ENCODE measurements around the gene AP2S1.
"Not testable (repeated sequence)": the region's sequence is repeated elsewhere in the genome, so short reads cannot be mapped to it uniquely, and the experiment has no call there.

Gene AP2S1

DNA sequence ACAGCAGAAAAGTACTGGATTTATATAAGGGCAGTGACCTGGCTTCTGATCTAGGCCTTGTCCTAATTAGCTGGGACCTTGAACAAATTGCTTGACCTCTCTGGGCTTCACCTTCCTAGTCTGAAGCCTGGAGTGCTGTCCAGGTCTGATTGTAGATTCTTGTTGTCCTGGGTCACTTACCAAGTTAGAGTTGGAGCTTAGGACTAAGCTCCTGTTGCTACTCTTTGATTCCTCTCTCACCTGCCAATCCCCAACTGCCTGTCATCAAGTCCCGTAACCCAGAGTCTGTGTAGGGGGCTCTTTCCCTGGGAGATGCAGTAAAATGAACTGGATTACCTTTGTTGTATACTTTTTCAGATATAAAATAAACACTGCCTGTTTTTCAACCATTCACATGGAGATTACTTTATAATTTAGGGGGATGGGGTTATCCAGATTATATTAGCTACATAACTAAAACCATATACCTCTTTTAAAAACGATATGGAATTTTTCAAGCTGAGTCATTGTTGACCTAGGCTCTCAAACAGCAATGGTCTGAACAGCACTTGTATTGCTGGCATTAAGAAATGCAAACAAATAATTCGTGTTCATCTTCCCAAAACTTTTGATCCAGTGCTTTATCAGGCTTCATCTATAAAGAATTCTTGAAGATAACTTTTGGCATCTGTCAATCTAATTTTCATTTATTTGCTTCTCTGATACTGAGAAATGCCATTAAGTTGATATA lies 15.9 kb upstream of the AP2S1 start:
- DNase-seq, result no peak

DNA sequence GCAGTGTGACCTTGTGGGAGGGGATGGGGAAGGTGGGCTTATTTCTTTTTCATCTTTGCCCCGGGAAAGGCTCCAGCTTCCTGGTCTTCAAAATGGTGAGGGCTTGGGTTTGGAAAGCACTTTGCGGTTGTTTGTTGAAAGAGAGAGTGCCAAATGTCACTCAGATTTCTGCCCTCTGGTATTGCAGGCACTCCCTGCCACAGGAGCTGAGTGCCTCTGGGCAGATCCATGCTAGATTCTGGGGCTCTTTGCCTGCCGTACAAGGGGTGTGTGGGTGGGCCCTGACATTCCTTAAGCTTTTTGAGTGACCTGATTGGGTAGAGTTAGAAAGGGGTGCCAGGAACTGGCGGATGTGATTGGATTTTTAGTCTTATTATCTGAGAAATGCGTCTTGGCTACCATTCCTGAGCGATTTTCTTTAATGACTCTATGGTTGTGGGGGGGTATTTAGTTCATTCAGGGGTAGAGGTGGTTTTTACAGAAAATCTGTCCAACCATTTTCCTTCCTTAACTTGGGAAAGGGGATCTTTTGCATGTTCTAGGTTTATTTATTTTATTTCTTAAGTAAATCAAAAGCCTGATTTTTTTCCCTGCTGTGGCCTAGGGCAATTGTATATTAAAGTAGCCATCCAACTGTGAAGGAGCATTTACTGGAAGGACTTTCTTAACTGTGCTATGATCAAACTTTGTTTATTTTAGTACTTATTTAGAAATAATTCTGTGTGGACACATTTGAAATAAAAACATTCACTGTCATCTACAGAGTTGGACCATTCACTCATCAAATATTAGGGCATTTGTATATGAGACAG lies 13.4 kb upstream of the AP2S1 start:
- no peak for DNase-seq

DNA sequence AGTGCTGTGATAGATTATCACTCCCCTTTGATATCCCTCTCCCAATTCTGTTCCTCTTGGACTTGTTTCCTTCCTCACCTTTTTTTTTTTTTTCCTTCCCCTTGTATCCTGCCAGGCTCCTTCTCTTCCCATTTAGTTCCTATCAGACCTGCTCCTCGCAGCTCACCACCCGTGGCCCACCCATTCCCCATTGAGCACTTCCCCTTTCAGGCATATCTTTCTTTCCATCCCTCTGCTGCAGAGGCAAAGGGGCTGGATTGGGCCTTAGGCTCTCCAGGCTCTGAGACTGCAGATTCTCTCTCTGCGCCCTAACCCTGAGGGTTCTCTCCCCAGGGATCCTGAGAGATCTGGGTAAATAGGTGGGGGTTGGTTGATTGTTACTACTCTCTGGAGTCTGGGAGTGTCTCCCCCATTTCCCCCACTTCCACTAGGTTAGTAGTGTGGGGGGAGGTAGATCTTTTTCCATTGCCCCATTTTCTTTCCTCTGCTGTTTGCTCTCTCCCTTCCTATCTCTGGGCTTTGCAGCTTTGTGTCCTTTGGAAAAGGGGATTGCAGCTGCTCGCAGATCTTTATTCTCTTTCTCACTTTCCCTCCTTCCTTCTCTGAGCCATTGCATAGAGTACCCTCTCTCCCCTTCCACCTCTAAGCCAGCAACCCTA lies 12.5 kb upstream of the AP2S1 start:
- no peak for DNase-seq

DNA sequence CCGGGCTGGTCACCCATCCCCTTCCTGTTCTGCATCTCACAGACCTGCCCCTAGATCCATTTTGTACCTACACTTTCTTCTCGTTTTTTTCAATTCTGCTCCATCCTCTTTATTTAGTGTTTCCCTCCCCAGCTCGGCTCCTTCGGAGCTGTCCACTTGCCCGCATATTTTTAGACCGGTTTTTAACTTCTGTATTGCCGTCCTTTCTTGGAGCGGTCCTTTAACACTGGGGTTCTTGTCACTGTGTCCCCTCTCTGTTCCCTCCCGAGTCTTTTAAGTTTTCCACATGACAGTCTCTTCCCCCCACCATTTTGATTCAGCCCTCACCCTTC lies 11.8 kb upstream of the AP2S1 start:
- DNase-seq, result peak; percentile 7

DNA sequence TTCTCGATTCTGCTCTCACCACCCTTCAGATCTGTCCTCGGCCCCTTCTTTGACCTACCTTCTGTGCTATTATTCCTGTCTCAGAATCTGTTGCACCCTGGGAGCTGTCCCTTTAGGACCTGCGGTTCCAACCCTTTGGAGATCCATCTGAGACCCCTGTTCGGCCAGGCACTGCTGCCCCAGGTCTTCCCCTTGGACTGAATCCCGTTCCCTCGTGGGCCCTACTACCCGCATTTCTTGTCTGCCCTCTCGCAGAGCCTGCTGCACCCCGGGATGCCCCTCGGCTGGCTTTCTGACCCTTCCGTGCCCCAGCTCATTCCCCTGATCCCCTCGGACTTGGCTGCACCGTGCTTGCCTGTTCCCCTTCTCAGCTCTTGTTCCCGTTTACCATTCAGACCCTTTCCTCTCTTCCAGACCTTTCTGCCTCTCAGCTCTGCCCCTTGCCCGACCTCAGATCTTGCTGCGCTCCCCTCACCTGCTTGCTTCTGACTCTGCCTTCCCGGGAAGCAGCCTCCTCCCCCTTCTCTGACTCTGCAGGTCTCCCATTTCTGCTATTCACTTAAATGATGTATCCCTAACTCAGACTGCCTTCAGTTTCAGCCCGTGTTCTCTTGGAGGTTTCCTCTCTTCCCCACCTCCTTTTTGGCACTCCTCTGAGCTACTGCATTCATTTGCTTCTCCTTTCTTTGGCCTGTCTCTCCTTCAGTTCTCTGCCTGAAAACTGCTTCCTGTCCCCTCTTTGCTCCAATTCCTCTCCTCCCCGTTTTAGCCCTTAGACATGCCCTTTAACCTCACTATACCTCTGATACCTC lies 11.3 kb upstream of the AP2S1 start:
- DNase-seq, result peak; percentile 16

DNA sequence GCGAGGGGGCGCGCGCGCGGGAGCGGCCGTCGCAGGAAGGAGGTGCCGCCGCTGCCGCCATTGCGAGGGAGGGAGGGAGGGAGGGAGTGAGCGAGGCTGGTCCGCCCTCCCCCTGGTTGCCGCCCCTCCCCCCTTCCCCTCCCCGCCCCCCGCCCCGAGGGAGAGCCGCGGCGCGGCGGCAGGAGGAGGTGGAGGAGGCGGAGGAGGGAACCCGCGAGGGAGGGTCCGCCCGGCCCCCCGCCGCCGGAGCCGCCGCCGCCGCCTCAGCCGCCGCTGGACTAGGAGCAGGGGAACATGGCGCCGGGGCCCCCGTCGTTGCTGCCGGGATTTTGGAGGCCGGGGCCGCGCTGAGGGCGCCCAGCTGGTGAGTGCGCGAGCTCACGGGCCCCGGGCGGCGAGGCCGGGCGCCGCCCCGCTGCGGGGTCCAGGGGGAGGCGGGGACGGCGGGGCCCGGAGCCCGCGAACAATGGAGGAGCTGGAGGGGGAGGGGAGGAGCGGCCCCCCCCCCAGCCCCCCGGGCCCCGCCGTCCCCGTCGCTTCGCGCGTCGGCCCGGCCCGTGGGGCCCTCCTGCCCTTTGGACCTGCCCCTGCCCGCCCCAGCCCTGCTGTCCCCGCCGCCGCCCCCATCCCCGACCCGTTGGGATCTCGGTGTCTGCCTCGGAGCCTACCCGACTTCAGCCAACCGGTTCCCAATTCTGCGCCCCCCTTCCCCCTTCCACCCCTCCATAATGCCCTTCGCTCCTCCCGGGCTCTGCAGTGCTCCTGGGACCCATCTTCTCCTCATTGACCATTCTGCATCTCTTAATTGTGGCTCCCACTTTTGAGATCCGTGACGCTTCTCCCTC lies 10.4 kb upstream of the AP2S1 start, which contains the start of gene ARHGAP35:
Gene ARHGAP35 (plus strand): TSS at position 152 of the 845 bp plus-strand sequence. CDS start 57,679 bp downstream, outside the sequence.
- DNase-seq, result peak; percentile 29

DNA sequence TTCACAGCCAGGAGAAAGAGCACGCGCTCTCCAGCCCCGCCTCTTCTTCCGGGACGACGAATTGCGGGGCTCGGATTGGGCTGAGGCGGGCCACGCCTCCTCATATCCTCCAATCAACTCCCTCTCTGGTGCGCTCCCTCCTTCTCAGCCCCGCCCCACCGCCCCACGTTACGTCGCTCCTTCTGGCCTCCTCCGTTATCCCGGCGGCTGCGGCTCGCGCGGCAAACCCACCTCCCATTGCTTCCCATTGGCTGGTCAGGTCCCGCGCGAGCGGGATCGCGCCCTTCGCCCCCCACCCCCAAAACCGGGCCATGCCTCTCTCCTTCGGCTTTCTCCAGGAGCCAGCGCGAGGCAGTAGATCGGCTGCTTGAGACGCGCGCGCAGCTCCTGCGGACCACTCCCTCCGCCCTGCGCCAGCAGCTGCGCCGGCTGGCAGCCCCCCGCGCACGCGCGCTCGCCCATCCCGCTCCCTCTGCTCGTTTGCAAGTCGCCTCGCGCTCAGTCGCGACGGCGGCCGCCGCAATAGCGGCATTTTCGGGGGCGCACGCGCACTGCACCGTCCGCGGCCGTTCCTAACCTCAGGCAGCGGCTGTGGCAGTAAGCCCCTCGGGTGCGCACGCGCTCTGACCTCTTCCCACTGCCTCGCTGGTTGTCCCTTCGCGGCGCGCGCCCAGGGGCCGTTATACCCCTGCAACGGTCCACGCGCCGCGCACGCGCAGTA lies 9.6 kb upstream of the AP2S1 start:
- DNase-seq, result peak; percentile 92

DNA sequence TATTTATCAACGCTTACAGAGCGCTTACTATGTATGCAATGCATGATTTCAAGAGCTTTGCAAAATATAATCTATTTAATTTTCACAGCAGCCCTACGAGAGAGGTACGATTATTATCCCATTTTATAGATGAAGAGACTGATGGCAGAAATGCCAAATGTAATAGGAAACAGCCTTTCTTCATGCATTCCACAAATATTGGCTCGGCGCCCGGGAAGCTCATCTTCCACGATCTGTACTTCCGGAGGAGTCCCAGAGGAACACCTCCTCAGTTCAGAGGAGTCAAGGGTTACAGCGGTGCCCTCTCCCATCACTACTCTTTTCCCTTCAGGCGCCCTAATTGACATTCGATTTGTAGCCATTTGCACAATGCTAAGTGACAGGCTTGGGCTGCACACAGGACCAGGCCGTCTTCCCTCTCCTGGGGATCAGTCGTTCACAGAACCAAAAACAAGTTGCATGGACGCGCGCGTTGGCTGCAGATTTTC lies 9.0 kb upstream of the AP2S1 start:
- DNase-seq, result no peak

DNA sequence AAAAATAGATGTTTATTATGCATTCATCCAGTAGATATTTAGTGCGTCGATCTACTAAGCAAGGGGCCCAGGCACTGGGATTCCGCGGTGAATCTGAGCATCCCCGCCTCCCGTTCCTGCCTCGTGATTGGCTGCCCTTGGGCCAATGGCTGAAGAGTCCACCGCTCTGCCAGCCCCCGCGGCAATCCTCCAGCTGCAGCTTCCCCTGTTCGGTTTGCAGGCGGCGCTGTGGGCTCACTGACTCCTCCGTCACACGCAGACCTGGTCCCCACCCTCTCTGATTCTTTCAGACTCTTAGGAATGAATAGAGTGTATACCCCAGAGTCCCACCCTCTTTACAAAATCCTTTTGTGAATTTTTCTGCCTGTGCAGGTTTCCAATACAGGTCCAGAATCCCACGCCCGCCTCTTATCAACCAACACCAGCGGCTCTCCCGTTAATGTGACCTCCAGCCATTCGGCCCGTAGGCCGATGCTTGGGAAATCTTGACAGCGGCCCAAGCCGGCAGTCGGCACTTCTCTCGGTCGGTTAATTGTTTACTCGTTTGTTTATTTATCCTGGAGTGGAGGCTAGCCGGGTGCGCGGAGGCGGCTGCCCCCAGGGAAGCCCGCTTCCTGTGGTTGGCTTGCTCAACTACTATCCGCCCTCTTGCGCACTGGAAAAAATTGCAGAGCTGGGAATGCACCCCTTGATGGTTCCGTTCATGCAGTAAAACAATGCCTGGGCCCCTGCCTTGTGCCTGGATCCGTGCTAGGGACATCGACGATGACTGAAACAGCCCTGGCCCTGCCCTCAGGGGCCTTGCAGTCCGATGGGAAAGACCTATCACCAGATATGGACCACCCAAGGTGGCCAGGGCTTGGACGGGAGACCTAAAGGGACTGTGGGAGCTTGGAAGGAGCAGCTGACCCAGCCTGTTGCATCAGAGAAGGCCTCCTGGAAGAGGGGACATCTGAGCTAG lies 5.7 kb upstream of the AP2S1 start:
- DNase-seq, result peak; percentile 90

DNA sequence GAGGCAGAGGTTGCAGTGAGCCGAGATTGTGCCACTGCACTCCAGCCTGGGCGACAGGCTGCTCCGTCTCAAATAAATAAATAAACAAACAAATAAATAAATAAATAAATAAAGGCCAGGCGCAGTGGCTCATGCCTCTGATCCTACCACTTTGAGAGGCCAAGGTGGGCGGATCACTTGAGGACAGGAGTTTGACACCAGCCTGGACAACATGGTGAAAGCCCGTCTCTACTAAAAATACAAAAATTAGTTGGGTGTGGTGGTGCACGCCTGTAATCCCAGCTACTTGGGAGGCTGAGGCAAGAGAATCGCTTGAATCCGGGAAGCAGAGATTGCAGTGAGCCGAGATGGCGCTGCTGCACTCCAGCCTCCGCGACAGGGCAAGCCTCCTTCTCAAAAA lies 4.1 kb upstream of the AP2S1 start:
- not testable (repeated sequence) for DNase-seq

DNA sequence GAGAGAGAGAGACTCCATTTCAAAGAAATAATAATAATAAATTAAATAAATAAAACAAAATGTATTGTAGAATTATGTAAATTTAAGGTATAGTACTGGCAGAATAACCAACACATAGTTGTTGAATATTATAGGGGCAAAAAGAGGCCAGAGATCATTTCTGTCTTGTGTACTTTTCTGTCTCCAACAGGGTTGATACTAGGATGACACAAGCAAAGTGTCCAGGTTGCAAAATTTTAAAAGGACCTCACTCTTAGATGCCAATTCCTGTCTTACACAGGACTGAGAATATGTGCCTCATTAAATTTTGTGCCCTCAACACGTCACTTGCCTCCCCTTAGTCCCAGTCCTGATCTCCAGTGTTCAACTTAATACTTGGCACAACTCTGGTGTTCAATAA lies 2.2 kb upstream of the AP2S1 start:
- DNase-seq, result no peak

DNA sequence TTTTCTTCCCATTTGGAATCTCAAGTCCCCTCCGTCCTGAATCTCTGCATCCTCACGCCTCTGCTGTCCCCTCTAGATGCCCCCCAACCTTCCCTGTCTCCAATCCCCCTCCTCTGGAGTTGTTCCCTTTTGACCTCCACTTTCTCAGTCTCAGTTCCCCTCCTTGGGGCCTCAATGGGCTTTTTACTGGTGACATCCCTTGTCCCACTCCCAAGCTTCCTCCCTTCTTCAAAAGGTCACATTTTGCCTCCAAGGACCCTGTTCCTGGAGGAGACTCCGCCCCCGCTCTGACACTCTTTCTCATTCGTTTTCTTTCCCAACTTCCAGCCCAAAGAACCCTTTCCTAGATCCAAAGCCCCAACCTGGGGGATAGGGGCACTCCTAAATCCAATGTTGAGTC lies 1.0 kb downstream of the AP2S1 start:
- DNase-seq, result no peak

DNA sequence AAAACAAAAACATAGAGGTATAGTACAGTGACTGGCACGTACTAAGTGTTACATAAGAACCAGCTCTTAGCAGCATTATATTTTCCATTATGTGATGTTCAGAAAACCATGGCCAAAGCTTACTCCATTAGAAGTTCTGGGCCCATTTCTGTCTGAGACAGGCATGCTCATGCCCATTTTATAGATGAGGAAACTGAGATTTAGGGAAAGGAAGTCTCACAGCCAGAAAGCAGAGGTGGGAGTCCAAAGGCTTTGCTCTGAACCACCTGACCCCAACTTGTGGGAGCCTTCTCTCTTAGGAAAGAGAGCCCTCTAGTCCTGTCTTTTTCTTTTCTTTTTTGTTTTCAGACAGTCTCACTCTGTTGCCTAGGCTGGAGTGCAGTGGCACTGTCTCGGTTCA lies 2.3 kb downstream of the AP2S1 start:
- no peak for DNase-seq

DNA sequence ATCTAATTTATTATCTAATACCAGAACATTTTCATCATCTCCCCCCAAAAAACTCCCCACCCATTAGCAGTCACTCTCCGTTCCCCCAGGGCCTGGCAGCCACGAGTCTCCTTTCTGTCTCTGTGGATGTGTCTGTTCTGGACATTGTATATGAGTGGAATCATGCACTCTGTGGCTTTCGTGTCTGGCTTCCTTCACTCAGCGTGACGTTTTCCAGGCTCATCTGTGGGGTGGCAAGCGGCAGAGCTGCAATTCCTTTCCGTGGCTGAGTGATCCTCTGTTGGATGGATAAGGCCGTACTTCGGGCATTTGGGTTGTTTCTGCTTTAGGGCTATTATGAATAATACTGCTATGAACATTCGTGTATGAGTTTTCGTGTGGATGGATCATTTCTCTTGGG lies 3.1 kb downstream of the AP2S1 start:
- no peak for DNase-seq

DNA sequence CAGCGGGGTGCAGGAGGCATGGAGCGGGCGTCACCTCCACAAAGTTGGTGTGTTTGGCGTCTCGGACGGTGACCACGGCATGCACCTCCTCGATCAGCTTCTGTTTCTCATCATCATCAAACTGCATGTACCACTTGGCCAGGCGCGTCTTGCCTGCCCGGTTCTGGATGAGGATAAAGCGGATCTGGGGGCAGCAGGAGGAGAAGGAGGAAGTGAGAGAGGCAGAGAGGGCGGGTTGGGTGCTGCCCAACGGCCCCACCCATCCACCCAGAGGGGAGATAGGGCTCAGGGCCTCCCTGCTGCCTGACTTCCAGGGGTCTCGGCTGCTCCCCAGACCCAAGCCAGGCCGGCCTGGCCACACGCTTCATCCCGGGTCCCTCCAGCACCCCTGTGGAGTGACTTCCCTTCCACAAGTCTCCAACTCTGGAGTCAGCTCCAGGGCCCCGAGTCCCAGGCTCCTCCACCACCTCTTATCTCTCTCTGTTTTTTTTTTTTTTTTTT lies 4.6 kb downstream of the AP2S1 start:
- DNase-seq, result no peak

DNA sequence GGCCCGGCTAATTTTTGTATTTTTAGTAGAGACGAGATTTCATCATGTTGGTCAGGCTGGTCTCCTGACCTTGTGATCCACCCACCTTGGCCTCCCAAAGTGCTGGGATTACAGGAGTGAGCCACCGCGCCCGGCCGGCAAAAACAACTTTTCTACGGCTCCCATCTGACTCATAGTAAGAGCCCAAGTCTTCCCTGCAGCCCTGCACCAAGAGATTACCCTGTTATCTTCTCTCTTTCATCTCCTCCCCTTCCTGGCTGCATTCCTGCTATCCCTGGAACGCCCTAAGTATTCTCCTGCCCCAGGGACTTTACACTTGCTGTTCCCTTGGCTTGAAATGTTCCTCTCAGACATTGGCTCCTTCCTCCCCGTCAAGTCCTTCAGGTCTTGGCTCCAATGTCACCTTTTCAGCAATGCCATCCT lies 6.6 kb downstream of the AP2S1 start:
- DNase-seq, result no peak

DNA sequence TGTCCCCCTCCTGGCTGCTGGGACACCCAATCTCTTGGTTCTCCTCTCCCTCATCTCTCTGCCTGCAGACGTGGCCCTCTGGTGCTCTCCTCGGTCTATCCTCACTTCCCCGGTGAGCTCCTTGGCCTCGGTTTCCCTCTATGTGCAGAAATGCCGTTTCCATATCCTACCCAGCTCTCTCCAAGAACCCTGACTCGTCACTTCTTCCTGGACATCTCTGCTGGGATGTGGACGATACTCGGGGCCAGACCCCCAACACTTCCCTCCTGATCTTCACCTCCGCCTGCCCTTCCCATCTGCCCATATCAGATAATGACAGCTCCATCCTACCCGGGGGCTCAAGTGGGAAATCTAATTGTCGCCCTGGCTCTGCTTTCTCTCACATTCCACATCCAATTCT lies 7.9 kb downstream of the AP2S1 start:
- no peak for DNase-seq

DNA sequence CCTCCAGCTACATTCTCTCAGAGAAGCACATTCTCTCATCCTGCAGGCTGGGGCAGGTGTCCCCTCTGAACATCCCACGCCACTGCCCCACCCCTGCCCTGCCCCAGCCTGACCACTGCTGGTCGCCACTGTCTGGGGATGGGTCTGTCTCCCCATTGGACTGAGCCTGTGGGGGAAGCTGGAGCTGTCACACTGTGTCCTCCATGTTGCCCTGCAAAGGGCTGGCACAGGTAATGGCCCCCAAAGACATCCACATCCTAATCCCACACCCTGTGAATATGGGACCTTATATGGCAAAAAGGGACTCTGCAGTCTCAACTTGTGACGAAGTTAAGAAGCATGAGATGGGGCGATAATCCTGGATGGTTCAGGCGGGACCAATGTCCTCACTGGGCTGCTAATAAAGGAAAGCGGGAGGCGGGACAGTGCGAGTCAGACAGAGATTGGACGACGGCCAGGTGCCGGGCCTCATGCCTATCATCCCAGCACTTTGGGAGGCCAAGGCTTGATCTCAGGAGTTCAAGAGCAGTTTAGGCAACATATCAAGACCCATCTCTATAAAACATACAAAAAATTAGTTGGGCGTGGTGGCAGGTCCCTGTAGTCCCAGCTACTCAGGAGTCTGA lies 9.1 kb downstream of the AP2S1 start:
- DNase-seq, result no peak

DNA sequence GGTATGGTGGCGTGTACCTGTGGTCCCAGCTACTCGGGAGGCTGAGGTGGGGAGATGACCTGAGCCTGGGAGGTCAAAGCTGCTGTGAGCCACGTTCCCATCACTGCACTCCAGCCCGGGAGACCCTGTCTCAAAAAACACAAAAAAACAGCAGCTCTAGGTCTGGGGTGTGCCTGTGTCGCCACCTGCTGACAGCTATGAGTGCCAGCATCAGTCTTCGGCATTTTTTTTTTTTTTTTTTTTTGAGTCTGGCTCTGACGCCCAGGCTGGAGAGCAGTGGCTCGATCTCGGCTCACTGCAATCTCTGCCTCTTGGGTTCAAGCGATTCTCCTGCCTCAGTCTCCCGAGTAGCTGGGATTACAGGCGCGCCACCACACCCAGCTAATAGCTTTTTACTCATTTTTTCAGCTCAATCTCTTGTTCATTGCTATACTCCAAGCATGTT lies 10.1 kb downstream of the AP2S1 start:
- DNase-seq, result peak; percentile 48

All from activated CD8-positive, alpha-beta memory T cell treated with anti-CD3 and anti-CD28 coated beads, Interleukin-2, amount 50 U/mL, for 4 hours (primary cell).